Fibroblast of skin of left biceps (primary cell): ENCODE data around the gene SKAP1.

Experiments used
- DNase-seq, 2 experiments: peaks; one replicate each; pipeline ENCODE4 v3.0.0-alpha.2; 2013; ENCODE audit warnings: low read depth in 2 of 2

SKAP1 gene

DNA sequence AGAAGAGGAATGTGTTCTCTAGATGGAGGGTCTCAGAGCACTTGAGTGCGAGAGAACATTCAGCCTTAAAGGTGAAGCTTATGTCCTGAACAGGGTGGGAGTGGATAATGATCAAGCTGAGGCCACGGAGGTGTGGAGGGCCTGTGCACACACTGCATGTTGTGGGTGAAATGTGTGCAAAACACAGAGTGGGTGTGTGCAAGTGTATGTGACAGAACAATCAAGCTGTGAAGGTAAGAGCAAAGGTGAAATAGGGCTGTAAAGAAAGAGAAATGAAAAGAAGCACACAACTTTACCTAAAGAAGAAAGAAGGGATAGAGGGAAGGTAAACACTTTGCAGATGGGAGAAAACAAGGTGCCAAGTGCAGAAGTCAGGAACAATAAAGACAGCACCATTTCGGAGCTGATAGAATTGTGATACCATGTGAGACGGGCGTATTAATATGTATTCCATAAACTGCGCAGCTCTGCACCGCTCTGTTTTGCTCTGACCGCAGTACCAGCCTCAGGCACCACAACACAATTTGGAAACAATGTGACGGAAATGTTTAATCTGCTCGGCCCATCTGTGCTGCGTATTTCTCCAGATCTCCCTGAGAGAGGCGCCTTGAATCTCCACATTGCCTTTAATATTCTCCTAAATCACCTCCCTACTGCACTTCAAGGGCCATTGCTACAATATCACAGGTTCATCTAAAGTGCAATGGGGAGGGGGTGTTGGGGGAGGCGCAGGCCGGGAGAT, 281.8 kb downstream of the SKAP1 start:
- no peak for DNase-seq

DNA sequence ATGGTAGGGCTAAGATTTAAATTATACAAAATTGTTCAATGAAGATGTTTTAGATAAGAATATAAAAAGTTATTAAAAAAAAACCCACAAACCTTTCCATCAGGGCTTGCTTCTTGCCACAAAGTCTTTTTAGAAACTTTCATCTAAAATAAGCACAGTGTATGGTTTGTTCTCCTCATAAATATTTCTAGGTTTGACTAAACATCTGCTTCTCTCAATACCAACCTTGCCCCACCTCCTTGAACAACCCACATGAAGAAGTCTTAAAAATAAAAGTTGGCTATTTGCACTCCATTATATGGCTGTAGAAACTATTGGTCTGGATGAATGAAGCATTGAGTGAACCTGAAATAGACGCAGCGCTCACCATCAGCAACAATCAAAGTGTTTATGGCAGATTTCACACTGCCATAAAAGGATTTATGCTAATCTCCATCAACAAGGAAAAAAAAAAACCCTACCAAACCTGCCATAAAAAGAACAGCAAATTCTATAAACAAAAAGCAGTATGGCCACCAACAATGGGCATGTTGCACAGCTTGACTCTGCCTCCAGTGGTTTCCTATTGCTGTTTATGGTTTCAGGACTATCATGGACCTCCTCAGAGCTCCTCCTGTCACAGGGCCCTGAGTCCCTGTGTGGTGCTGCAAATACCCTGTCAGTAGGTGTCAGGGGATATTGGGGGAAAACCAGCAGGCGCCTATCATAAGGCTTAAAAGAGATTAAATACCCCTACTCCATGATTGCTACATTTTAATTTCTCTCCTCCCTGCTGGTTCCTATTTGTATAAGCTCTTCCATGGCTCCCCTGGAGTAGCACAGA, 284.8 kb downstream of the SKAP1 start:
- no peak for DNase-seq

DNA sequence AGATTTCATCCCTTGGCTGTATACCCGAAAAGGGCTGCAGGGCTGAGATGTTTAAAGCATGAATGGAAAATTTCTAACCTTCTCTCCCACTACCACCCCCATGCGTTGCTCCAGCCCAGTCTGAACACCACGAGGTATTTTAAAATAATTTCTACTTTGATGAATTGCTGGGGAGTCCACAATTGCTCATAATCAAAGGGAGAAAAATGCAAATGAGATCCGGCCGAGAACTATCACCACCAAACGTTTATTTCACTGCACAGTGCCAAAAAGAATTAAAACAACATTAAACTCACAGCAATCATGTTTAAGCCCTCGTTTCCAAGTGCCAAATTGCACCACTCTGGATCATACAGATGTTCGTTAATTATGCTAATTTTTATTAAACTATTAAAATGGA, 285.8 kb downstream of the SKAP1 start:
- no peak for DNase-seq

DNA sequence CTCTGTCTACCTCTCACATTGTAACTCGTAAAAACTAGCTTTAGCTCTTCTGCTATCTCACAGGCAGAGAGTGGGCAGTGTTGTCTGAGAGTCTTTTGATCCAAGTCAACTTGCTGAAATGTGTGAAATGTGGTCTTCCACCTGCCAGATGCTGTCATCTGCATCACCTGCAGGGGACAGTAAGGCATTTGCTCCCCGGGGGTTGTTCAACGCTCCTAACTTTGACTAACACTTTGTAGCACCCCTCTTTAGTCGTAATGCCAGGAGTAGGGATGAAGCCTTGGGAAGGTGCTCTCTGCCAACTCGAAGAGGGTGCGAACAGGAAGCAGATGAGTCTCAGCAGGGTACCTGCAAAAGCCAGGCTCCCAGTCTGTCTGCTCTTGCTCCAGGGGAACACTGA, 286.4 kb downstream of the SKAP1 start:
- DNase-seq, result no peak

DNA sequence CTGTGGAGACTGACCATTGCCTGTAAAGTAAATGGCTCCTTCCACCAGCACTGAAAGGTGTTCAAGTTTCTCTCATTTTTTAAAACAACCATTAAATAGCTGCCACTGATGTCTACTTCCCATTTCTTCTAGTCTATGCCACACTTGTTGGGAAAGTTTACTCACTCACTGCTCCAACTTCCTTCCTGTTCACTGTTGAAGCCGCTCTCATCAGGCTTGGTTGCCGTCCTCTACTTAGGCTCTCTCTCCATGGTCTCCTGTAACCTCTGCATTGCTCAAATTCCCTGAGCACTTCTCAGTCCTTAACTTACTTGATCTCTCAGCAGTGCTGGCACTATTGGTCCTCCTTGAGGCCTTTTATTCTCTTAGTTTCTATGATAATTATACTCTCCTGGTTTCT, 290.1 kb downstream of the SKAP1 start:
- DNase-seq, result no peak

DNA sequence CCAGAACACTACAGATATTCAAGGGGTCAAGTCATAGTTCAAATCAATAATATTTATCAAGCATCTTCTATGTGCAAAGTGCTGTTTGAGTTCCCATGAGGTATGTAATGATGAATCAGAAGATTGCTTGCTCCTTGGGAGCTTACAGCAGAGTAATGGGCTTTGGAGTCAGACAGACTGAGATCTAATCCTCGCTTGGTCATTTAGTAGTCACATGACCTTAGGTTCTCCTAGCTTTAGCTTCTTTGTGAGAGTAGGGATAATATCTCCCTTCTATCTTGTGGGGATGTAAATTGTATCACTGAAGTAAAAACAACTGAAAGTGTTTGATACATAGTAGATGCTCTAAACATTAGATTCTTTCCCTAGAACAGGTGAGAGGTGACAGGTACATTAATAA, 292.4 kb downstream of the SKAP1 start:
- DNase-seq, result no peak

DNA sequence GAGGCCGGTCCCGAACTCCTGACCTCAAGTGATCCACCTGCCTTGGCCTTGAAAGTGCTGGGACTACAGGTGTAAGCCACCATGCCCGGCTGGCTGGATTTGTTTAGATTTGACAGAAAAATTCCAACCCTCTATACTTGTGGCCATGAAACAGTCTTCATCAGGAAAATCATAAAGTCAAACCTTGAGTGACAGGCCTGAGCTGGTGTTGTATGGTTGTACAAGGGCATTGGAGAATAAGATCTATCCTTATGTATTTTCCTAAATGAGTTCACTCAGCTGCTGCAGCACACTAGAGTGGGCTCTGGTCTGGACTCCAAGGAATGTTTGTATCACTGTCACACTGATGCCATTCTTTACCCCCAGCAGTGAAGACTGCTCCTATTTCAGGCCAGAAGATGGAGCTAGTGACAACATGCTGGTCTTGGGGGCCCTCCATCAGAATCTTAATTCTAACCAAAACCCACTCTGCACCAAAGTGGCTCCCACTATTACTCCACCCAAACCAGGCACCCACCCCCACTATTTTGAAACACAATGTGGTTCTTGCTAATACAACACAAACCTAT, 295.0 kb downstream of the SKAP1 start:
- no peak for DNase-seq

DNA sequence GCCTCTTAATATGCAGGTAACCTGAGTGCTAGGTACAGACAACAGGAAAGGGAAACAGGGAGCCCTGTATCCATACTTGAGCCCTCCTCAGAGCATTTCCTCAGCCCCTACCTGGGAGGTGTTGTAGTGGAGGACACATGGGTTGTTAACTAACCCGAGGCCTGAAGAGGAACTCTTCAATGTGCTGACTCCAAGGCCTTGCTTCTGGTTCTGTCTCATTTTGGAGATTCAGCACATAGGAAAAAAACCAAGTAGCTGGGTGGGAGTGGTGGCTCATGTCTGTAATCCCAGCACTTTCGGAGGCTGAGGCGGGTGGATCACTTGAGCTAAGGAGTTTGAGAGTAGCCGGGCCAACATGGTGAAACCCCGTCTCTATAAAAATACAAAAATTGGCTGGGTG, 297.6 kb downstream of the SKAP1 start:
- no peak for DNase-seq

DNA sequence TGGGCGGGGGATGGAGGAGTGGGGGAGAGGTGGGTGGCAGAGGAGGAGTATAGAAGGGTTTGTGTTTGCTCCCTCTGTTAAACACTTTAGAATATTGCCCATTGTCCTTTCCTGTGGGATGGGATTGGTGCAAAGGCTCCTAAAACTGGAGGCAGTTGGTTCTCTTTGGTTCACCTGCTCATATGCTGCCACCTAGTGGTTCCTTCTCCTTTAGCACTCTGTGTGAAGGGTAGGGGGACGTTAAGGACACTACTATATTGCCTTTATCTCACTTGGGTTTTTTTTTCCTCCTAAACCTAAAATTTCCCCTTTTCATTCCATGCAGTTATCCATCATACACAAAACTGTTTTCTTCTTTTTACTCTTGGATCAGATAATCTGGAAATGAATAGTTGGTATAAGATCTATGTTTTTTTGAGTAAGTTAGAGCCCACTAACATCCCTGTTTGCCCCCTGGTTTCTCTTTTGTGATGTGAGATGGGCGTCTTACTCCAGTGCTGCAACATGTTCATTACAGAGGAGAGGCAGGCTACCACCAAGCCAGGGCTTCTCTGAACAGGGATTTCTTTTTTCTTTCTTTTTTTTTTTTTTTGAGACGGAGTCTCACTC, 298.7 kb downstream of the SKAP1 start:
- DNase-seq, result peak; percentile 25 to 26

DNA sequence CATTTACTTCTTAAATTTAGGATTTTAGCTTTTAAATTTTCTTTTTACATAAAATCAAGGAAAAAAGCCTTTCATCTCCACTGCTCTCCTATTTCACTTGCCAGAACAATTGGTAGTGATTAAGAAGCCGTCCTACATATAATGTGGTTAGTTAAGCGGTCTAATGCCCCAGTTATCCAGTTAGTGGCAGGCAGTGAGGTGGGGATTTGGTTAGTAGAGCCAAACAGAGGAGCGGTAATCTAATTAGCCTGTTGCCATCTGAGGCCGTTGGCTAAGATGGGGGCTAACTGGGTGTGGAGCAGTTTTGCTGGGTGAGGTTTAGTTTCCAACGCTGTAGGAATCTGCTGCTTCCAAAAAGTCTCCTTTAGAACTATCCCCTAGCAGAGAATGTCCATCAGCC, 300.0 kb downstream of the SKAP1 start:
- no peak for DNase-seq

DNA sequence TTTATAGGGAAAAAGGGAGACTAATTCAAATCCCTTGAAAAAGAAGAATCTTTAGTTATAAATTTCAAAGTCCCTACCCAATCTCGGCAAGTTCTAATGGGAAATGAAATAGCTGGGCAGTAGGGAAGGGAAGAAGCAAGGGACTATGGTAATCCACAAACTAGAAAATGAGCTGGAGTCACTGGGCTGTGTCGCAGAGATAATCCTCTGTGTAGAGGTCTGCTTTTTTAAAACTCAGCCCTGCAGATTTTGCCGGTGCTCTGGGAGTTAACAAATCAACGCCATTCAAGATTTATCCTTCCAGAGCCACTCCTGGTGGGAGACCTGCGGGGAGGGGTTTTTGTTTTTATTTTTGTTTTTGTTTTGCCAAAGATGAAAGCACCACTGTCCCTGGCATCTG, 301.6 kb downstream of the SKAP1 start:
- DNase-seq, result no peak

DNA sequence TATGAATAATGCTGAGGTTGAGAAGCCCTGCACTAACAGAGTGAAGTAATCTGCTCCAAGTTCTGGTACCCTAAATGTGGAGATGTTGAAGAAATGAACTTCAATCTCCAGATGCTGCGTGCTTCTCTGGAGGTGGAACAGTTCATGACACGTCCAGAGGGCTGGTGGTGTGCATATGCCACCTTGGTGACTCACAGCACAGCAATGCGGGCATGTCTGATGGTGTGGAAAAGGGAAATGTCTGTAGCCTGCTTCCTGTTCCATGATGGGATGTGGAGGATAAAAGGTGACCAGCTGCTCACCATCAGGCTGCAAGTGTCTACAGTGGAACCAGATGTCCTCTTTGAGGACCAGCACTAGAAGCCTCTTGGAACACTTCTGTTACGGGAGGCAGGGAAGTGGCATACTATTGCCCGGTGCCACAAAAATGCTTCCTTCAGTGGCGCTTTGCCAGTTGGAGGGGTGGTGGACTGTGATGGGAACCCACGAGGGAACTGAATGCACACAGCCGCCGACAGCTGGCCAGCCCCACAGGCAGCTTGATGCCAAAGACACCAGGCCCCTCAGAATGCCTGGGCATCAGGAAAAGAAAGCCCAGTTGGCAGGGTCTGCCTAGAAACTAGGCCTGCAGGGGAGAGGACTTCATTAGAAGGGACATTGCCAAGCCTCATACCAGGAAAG, 302.5 kb downstream of the SKAP1 start:
- no peak for DNase-seq

DNA sequence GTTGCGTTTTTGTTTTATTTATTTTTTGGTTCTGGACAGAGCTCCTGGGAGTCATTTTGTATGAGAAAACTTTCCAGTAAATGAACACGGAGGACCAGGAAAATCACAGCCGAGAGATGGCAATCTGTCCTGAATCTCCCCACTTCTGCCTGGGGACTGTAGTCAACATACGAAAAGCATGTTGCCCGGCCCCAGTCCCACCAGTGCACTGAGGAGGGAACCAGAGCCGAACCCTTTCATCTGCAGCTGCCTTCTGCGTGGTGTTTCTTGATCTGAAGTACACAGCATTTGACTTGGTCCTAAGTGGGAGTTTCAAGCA, 303.5 kb downstream of the SKAP1 start:
- DNase-seq, result no peak

DNA sequence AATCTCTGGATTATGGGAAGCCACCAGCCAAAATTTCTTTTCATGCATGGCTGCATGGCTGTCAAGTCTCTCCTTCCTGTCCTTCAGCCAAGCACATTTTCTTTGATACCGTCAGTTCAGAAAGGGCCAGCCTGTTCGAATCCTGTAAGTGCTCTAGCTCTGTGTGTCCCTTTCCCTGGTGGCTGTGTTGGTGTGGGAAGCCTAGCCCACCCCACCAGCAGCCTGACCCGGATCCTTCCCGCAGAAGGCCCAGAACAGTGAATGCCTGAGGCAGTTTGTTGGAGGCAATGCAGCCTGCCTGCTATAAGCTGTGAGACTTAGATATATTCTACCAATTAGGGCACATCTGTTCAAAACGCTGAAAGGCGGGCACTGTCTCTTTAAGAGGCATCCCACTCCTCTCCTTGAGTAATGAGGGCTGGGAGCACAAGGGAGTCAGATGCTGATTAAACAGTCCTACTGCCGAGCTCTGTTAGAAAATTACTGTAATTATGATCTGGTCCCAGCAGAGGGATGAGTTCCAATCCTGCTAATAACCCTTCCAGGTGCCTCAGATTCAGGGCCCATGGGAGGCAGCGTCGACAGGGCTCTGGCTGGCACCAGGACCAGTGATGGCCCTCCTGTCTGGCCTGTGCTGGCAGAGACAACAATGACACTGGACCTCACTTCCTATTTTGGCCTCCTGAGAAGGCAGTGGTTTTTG, 304.0 kb downstream of the SKAP1 start:
- DNase-seq, result no peak

DNA sequence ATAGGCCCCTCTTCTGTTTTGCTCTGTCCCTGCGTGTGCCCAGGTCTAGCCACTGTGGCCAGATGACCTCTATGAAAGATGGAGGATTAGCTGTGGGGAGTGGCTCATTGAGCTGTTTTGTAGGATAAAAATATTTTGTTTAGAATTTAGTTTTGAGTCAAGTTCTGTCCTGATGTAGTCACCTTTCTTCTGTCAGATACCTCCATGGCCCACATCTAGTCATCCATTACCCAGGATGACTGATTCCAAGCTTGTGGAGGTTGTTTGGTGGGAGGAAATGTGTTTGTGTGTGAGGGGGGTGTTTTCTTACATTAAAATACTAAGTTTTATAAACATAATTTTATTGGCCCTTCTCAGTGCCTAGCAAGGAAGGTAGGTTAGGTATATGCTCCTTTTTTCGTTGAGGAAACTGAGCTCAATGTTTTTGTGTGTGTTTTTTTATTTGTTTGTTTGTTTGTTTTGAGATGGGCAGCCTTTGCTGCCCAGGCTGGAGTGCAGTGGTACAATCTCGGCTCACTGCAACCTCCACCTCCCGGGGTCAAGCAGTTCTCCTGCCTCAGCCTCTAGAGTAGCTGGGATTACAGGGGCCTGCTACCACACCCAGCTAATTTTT, 306.1 kb downstream of the SKAP1 start:
- no peak for DNase-seq

DNA sequence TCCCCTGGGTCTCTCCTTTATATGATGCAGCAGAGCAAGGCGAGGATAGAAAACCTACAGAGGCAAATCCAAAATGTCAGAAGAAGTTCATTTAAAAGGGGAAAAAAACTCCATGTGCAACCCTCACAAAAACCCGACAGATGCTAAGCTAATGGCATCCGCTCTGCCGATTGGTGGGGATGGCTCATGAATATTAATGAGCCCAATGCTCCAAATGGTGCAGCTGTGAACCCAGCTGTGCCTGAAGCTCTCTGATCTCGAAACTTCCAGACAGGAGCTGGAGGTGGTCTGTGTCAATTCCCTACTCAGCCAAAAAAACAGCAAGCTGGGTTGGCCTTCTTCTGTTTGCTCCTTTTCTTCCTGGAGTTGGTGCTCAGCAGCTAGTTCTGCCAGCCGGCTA, 306.9 kb downstream of the SKAP1 start:
- DNase-seq, result no peak

DNA sequence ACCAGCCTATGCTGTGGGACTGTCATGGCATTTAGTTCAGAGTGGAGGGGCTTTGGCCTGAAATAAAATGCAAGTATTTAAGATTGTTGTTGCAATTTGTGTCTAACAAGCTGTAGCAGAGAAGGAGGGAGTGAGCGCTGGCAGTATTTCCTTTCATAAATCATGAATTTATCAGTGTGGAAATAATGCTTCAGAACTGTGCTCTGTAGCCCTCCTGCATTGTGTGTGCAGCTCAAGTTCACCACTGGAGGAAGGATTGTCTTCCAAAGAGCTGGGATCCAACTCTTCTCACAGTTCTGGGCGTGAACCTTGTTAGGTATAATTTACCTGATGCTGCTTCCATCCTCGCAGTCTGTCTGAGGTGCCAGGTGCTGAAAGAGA, 307.4 kb downstream of the SKAP1 start:
- DNase-seq, result no peak

DNA sequence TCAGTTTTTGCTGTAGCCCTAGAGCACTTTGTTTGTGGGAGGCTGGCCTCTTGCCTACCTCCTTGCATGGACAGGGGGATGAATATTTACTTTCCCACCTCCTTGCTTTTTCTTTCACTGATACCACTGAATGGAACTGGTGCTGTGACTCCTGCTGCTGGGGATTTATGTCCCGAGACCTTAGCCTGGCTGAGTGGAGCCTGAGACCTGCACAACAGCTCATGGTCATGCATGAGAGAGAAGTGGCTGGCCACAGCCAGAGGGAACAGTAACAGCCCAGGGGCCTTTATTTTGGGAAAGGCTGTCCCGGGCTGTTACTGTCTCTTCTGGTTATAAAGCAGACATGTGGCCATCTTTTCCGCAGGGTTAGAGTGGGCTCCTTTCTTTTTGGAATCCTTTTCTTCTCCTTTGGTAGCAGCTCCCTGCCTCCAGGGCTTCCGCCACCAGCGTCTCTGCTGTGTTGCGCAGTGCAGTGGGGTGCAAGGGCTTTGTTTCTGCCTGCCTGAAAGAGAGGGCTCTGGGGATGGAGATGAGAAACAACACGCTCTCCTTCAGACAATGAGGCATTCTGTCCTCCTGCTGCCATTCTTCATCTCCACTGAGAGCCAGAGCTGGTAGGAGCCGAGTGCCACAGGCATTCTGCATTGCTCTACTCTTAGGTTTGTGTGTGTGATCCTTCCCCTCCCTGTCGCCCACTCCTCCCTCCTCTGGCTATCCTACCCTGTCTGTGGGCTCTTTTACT, 307.9 kb downstream of the SKAP1 start:
- no peak for DNase-seq

DNA sequence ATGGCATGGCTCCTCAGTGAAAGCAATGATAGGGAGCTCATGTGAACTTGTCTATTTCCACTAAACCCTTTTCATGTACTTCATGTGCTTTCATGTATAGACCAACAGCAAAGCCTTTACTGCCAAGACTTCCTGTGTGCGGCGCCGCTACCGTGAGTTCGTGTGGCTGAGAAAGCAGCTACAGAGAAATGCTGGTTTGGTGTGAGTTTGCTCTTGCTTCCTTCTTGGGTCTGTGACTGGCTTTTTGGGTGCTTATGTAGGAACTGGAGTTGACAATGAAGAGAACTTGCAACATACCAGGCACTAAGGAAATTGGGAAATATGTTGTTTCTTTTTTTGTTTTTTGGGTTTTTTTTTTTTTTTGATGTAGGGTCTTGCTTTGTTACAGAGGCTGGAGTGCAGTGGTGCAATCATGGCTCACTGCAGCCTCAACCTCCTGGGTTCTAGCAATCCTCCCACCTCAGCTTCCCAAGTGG, 316.8 kb downstream of the SKAP1 start:
- DNase-seq, result no peak

DNA sequence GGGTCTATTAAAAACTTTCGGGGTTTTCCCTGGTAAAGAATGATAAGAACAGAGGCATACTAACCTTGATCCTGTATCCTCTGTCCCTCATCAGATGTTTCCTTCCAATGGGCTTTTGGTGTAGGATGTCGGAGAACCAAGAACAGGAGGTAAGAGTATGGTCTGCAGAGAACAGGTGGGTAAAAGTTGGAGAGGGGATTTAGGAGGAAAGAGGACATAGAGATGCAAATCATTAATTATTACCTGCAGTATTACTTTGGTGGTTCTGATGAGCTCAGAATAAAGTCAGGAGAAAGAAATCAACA, 318.1 kb downstream of the SKAP1 start:
- DNase-seq, result no peak

DNA sequence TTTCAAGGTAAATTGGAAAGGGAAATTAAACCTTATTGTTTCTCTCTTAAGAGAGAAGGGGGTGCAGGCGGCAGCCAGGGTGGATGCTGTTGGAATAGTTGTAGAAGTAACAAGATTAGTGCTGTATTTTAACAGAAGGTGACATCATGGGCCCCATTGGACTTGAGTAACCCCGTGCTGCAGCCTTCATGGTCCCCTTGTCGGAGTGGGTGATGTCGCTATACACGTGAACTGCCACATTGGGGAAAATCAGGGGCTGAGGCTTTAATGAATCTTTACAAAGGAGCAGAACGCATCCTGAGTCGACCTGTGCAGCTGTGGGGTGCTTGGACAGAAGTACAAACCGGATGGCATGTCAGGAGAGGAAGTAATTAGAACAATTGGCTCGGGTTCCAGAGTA, 319.3 kb downstream of the SKAP1 start:
- DNase-seq, result no peak
